Transverse colon (tissue), 4 donors: Measurements from ENCODE around the gene SUN2. TPM values are rescaled to one million over a fixed set of nuclear protein-coding genes. Genes with fewer than 3 reads are reported as not detected.
"Not testable (repeated sequence)": the region's sequence is repeated elsewhere in the genome, so short reads cannot be mapped to it uniquely, and the experiment has no call there.

Experiments used
- DNase-seq: peaks from one replicate; pipeline ENCODE4 v3.0.0-alpha.2; 2019
- H3K27ac ChIP-seq, 4 donors: fragments of 200-600 bp; sonication (generic); 2 replicates each; pipeline ENCODE4 v1.5.1; 2016 to 2018; ENCODE audit warnings: inconsistent platforms in 4 of 4
- H3K27me3 ChIP-seq: fragments of 200-600 bp; sonication (generic); 2 replicates; pipeline ENCODE4 v1.5.1; 2017; ENCODE audit warnings: inconsistent platforms
- H3K36me3 ChIP-seq, 4 donors: fragments of 200-600 bp; sonication (generic); 2 replicates each; pipeline ENCODE4 v1.5.1; 2017 to 2019; ENCODE audit warnings: inconsistent platforms in 4 of 4
- H3K4me1 ChIP-seq, 4 donors: fragments of 200-600 bp; sonication (generic); 2 replicates each; pipeline ENCODE4 v1.5.1; 2017 to 2020; ENCODE audit warnings: inconsistent platforms in 4 of 4
- H3K4me3 ChIP-seq, 4 donors: fragments of 200-600 bp; sonication (generic); 1 replicate in 1 of 4; 2 replicates in 3 of 4; pipeline versions ENCODE4 v1.5.1 to v1.6.1; 2017 to 2019; ENCODE audit warnings: inconsistent platforms in 4 of 4
- H3K9me3 ChIP-seq, 2 donors: fragments of 200-600 bp; sonication (generic); 2 replicates each; pipeline ENCODE4 v1.5.1; 2017 to 2019; ENCODE audit warnings: inconsistent platforms in 2 of 2
- EP300 ChIP-seq: sonication (generic); formaldehyde crosslinking; IDR thresholded peaks from one replicate; pipeline ENCODE4 v1.6.1; 2017; ENCODE audit warnings: antibody characterized with exemption, low read depth
- POLR2A ChIP-seq: fragments of 450-650 bp; IDR thresholded peaks from one replicate; pipeline ENCODE4 v1.6.1; 2016; ENCODE audit warnings: antibody characterized with exemption, mild to moderate bottlenecking, moderate library complexity
- POLR2AphosphoS5 ChIP-seq, 3 donors: sonication (generic); formaldehyde crosslinking; IDR thresholded peaks; one replicate each; pipeline ENCODE4 v1.6.1; 2016; ENCODE audit warnings: antibody characterized with exemption in 3 of 3
- WGBS, 2 donors: methylation state at CpG; one replicate each; pipeline ENCODE4 v1.1.5; 2018; ENCODE audit warnings: low coverage in 1 of 2; 5-methylcytosine and 5-hydroxymethylcytosine counted together
- in situ Hi-C, 4 donors: fragments of 200-750 bp; cut with MboI; loops; one replicate each; pipeline versions ENCODE4 v1.15.0 to v1.15.1; 2017; ENCODE audit warnings: low sequenced_read_pairs in 3 of 4, low pct_ligation_motif_present in 1 of 4, low pct_unique_long_range_greater_than_20kb in 1 of 4
- intact Hi-C: fragments of 100-400 bp; cut with DNase I; formaldehyde crosslinking; loops from one replicate; pipeline ENCODE4 v1.15.1; 2023; ENCODE audit warnings: low total_unique reads
- total RNA-seq, 4 donors: library from RNA; depleted of rRNA; stranded (reverse); fragments of >200 nt; gene quantifications; one replicate each; pipeline ENCODE4 v1.1.0, GENCODE V29; 2016
- TF ChIP-seq, protein P1 (sequence below), 5 experiments: fragments of 200-600 bp in 3 of 5; fragments of 450-650 bp in 2 of 5; sonication (generic) in 3 of 5; IDR thresholded peaks; 1 replicate in 2 of 5; 2 replicates in 3 of 5; pipeline ENCODE4 v1.5.1; 2016 to 2017; ENCODE audit warnings: antibody characterized with exemption in 5 of 5, inconsistent platforms in 3 of 5, mild to moderate bottlenecking in 2 of 5, moderate library complexity in 1 of 5

Gene SUN2, protein sequence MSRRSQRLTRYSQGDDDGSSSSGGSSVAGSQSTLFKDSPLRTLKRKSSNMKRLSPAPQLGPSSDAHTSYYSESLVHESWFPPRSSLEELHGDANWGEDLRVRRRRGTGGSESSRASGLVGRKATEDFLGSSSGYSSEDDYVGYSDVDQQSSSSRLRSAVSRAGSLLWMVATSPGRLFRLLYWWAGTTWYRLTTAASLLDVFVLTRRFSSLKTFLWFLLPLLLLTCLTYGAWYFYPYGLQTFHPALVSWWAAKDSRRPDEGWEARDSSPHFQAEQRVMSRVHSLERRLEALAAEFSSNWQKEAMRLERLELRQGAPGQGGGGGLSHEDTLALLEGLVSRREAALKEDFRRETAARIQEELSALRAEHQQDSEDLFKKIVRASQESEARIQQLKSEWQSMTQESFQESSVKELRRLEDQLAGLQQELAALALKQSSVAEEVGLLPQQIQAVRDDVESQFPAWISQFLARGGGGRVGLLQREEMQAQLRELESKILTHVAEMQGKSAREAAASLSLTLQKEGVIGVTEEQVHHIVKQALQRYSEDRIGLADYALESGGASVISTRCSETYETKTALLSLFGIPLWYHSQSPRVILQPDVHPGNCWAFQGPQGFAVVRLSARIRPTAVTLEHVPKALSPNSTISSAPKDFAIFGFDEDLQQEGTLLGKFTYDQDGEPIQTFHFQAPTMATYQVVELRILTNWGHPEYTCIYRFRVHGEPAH
- 100 to 1,000 TPM; 168 to 523 (median 216) TPM for total RNA-seq

DNA sequence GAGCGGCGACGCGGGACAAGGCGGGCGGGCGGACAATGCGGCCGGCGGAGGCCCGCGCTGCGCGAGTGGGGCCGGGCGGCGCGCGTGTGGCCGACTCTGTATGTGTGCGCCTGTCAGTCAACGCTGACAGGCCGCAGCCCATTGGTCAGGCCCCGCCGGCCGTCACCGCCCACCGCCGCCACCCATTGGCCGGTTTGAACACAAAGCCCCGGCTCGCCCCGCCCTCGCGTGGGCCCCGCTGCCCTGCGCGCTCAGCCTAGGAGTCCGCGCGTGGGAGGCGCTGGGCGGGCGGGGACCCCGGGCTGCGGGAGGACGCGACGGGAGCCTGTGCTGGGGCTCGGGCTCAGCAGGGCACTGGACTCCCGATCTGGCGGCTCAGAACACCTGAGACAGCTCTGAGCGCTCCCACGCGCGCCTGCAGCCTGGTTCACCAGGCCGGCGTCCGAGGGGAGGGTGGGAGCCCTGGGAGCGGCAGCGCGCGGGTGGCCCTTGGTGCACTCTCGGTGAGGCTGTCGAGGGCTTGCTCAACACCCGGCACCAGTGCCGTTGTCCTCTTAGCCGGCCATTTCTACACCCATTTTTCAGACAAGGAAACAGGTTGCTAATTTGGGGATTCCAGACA is at the start of gene SUN2:
SUN2 (minus strand) TSS at position 88 of the 622 bp plus-strand sequence. CDS start 3,370 bp downstream, outside the sequence.
- no peaks in the 10 kb centered on the region for H3K27me3 ChIP-seq
- no peaks in the 10 kb centered on the region for H3K9me3 ChIP-seq
- H3K4me3 ChIP-seq, result peak within 1 kb of the TSS; percentile 58 to 82 (median 68)
- peaks cover 12 to 44% (median 33%) of the 10 kb centered on the region in 4 donors for H3K4me1 ChIP-seq
- in situ Hi-C loops, result no loop called here
- intact Hi-C loops, result loop anchor here (2.0 kb wide), 1 partner anchor 55 kb away; the partner anchor contains the start of gene JOSD1
- DNase-seq, result peak; percentile 96
- TF ChIP-seq POLR2AphosphoS5 (IDR thresholded peaks at IDR 0.05) (peak; percentile 61 to 80 (median 65)), EP300 (no peak), POLR2A (peak; percentile 35)
- 1% methylated on average over 23 of the region's 68 CpGs; no CpG with 5 or more reads in 1 of the 2 donors for WGBS, 2 donors
- peaks cover 0 to 15% (median 5%) of the 10 kb centered on the region in 4 donors for H3K36me3 ChIP-seq
- H3K27ac ChIP-seq, result peak within 1 kb of the TSS; percentile 93 to 98 (median 96)

DNA sequence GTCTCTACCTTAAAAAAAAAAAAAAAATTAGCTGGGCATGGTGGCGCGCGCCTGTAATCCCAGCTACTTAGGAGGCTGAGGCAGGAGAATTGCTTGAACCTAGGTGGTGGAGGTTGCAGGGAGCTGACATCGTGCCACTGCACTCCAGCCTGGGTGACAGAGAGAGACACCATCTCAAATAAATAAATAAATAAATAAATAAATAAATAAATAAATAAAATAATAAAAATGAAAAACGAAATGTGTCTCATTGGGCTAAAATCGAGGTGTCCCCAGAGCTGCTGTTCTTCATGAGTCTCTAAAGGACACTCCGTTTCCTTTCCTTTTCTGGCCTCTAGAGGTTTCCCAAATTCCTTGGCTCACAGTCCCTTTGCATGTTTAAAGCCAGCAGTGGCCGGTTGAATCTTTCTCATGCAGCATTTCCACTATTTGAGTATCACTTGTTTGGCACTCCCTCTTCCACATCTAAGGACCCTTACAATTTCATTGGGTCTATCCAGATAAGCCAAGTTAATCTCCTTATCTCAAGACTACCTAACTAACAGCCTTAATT is 49.3 kb upstream of the SUN2 start:
- intact Hi-C loops, in situ Hi-C loops: not testable (repeated sequence)

DNA sequence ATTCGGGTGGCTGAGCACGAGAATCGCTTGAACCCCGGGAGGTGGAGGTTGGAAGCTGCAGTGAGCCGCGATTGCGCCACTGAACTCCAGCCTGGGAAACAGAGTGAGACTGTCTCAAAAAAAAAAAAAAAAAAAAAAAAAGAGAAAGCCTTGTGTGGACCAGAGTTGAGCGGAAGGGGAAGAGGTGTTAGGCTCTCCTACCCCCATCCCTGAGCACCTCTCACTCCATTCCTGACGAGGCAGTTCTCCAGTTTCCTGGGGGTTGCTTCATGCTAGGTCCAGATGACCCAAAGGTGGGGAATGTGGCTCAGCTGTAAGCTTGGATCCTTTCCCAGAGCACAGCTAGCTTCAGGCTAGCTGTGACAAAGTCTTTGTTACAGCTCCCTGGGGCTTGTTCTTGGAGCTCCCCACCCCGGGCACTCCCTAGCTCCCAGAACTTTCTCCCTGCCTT is 46.9 kb upstream of the SUN2 start:
- 0 to 26% methylated on average over 1 to 10 of the region's 10 CpGs for WGBS, 2 donors
- TF ChIP-seq POLR2A, result no peak
- TF ChIP-seq, protein P1, sequence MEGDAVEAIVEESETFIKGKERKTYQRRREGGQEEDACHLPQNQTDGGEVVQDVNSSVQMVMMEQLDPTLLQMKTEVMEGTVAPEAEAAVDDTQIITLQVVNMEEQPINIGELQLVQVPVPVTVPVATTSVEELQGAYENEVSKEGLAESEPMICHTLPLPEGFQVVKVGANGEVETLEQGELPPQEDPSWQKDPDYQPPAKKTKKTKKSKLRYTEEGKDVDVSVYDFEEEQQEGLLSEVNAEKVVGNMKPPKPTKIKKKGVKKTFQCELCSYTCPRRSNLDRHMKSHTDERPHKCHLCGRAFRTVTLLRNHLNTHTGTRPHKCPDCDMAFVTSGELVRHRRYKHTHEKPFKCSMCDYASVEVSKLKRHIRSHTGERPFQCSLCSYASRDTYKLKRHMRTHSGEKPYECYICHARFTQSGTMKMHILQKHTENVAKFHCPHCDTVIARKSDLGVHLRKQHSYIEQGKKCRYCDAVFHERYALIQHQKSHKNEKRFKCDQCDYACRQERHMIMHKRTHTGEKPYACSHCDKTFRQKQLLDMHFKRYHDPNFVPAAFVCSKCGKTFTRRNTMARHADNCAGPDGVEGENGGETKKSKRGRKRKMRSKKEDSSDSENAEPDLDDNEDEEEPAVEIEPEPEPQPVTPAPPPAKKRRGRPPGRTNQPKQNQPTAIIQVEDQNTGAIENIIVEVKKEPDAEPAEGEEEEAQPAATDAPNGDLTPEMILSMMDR (IDR thresholded peaks at IDR 0.05), result no peak
- TF ChIP-seq POLR2AphosphoS5 (IDR thresholded peaks at IDR 0.05), result no peak
- no peak for TF ChIP-seq EP300
- Histone ChIP-seq H3K4me3 (no peak overlapping the region), H3K27ac (no peak overlapping the region), H3K27me3 (peaks cover 4% of the 10 kb centered on the region), H3K36me3 (no peaks in the 10 kb centered on the region), H3K9me3 (no peaks in the 10 kb centered on the region), H3K4me1 (peaks cover 0 to 3% (median 1%) of the 10 kb centered on the region in 4 donors)
- in situ Hi-C loops, result no loop called here
- DNase-seq, result peak; percentile 33
- intact Hi-C loops, result no loop called here

More for the DNA sequence above, 49.3 kb upstream of the SUN2 start:
- H3K27me3 ChIP-seq, H3K27ac ChIP-seq, H3K36me3 ChIP-seq, H3K4me1 ChIP-seq, H3K4me3 ChIP-seq, H3K9me3 ChIP-seq, DNase-seq: not testable (repeated sequence)
- WGBS, 2 donors, result 67 to 69% methylated on average over 8 of the region's 8 CpGs

DNA sequence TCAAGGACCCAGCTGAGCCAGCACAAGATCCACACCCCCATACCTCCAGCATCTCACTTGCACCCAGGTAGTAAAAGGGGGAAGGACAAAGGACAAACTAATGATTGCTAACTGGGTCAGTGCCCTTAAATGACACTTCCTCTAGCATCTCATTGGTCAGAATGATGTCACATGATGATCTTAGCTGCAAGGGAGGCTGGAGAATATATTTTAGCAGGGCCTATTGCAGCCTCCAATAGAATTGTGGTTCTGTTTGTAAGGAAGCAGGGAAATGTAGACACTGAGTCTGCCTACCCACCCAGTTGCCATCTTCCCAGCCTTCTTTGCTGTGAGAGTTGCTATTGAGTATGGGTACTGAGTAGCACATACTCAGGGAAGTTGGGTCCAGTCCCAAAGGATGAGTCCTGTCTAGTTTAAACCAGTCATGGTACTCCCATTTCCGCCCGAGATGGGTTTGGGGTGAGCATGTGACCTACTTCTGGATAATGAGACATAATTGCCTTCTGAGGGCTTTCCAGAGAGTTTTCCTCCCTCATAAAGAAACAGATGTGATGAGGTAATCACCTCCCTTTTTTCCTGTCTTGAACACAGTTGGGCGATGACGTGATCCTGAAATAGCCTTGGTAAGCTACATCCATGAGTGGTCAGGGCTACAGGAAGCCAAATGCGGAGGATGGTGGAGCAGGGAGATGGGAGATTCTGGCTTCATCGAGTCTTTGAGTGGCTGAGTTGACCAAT is 43.6 kb upstream of the SUN2 start:
- Histone ChIP-seq H3K36me3 (no peaks in the 10 kb centered on the region), H3K4me3 (no peak overlapping the region), H3K27ac (no peak overlapping the region), H3K9me3 (no peaks in the 10 kb centered on the region), H3K27me3 (peaks cover 4% of the 10 kb centered on the region), H3K4me1 (peaks cover 1 to 4% (median 2%) of the 10 kb centered on the region in 4 donors)
- in situ Hi-C loops (no loop called here), intact Hi-C loops (loop anchor here (10.0 kb wide), 1 partner anchor 45 kb away; the partner anchor contains the start of gene NPTXR)
- 82 to 100% methylated on average over 2 to 6 of the region's 6 CpGs for WGBS, 2 donors
- TF ChIP-seq, protein P1 (IDR thresholded peaks at IDR 0.05), result no peak
- no peak for TF ChIP-seq EP300
- no peak for TF ChIP-seq POLR2A
- TF ChIP-seq POLR2AphosphoS5 (IDR thresholded peaks at IDR 0.05), result no peak
- DNase-seq, result no peak
